IMR-90 (cell line): Measurements from ENCODE around the gene TBATA. TPM values are rescaled to one million over a fixed set of nuclear protein-coding genes. Genes with fewer than 3 reads are reported as not detected.

Experiments
- ATAC-seq: fragments of 200-7000 bp; cut with Tn5 transposase; 2 replicates; pipeline ENCODE4 v1.9.1; 2020; ENCODE audit warnings: low read depth, mild to moderate bottlenecking, moderate library complexity
- BruUV-seq: library from RNA; stranded (reverse); fragments of 400-500 nt; replicated peaks from 2 replicates; lab custom pipeline; 2021; lab: Mats Ljungman, UMichigan
- CTCF ChIA-PET: fragments of 300-600 bp; formaldehyde crosslinking; extraction: SDS; loops from one replicate; lab custom pipeline; 2021; ENCODE audit warnings: antibody characterized with exemption; lab: Yijun Ruan, JAX
- POLR2A ChIA-PET: fragments of 300-600 bp; sonication (Branson Sonifier 250); formaldehyde crosslinking; loops from one replicate; lab custom pipeline; 2022; ENCODE audit warnings: antibody characterized with exemption; ENCODE audit not compliant: unreplicated experiment; lab: Charles Lee
- DNase-seq: peaks from one replicate; pipeline ENCODE4 v3.0.0; 2013
- H2AFZ ChIP-seq: replicated peaks from 2 replicates; pipeline ENCODE3; 2013; ENCODE audit warnings: low read length, mild to moderate bottlenecking; ENCODE audit not compliant: poor library complexity
- H2AK5ac ChIP-seq: 2 replicates; pipeline ENCODE4 v1.6.1; 2013; ENCODE audit warnings: low read depth, low read length, inconsistent platforms
- H2AK9ac ChIP-seq: replicated peaks from 2 replicates; pipeline ENCODE3; 2013; ENCODE audit warnings: mild to moderate bottlenecking, low read depth, low read length, moderate library complexity; ENCODE audit not compliant: poor library complexity
- H2BK120ac ChIP-seq: 2 replicates; pipeline ENCODE4 v1.6.1; 2013; ENCODE audit warnings: low read depth, low read length, inconsistent platforms
- H2BK15ac ChIP-seq: 3 replicates; pipeline ENCODE4 v1.6.1; 2013; ENCODE audit warnings: low read depth, low read length, inconsistent platforms
- H2BK20ac ChIP-seq: 2 replicates; pipeline ENCODE4 v1.6.1; 2013; ENCODE audit warnings: low read depth, mild to moderate bottlenecking, inconsistent platforms, low read length, moderate library complexity
- H2BK5ac ChIP-seq: 2 replicates; pipeline ENCODE4 v1.6.1; 2013; ENCODE audit warnings: mild to moderate bottlenecking, low read depth, low read length, inconsistent platforms; ENCODE audit not compliant: poor library complexity, severe bottlenecking
- H3K14ac ChIP-seq: replicated peaks from 2 replicates; pipeline ENCODE4 v1.6.1; 2013; ENCODE audit warnings: low read depth, low read length, inconsistent platforms
- H3K18ac ChIP-seq: 2 replicates; pipeline ENCODE4 v1.6.1; 2013; ENCODE audit warnings: low read depth, low read length, control low read depth
- H3K23ac ChIP-seq: 2 replicates; pipeline ENCODE4 v1.6.1; 2013; ENCODE audit warnings: low read depth, low read length, inconsistent platforms
- H3K27ac ChIP-seq: 2 replicates; pipeline ENCODE4 v1.5.1; 2013; ENCODE audit warnings: mild to moderate bottlenecking, control low read depth, low read length; ENCODE audit not compliant: insufficient read depth
- H3K27me3 ChIP-seq: 2 replicates; pipeline ENCODE4 v1.6.1; 2013; ENCODE audit warnings: low read length; ENCODE audit not compliant: control insufficient read depth, insufficient read depth
- H3K36me3 ChIP-seq: 2 replicates; pipeline ENCODE4 v1.6.1; 2013; ENCODE audit warnings: low read length, mixed read lengths; ENCODE audit not compliant: control insufficient read depth, insufficient read depth
- H3K4ac ChIP-seq: 2 replicates; pipeline ENCODE4 v1.6.1; 2013; ENCODE audit warnings: low read depth, low read length, inconsistent platforms
- H3K4me1 ChIP-seq: 2 replicates; pipeline ENCODE4 v1.6.1; 2013; ENCODE audit warnings: low read length, mixed read lengths; ENCODE audit not compliant: control insufficient read depth, insufficient read depth
- H3K4me2 ChIP-seq: 2 replicates; pipeline ENCODE4 v1.6.1; 2013; ENCODE audit warnings: low read depth, mild to moderate bottlenecking, control low read depth, low read length, moderate library complexity
- H3K4me3 ChIP-seq: 2 replicates; pipeline ENCODE4 v1.5.1; 2013; ENCODE audit warnings: low read depth, mild to moderate bottlenecking, control low read depth, low read length, moderate library complexity; ENCODE audit not compliant: insufficient read depth
- H3K56ac ChIP-seq: 2 replicates; pipeline ENCODE4 v1.6.1; 2013; ENCODE audit warnings: low read length, inconsistent platforms; ENCODE audit not compliant: insufficient read depth; ENCODE audit errors: extremely low read depth
- H3K79me1 ChIP-seq, 2 experiments: 2 replicates each; pipeline ENCODE4 v1.6.1; 2013; ENCODE audit warnings: low read length in 2 of 2, inconsistent platforms in 1 of 2, low read depth in 1 of 2
- H3K9ac ChIP-seq: 2 replicates; pipeline ENCODE4 v1.6.1; 2013; ENCODE audit warnings: low read depth, low read length, control low read depth
- H3K9me1 ChIP-seq: 2 replicates; pipeline ENCODE4 v1.6.1; 2013; ENCODE audit warnings: low read length, inconsistent platforms; ENCODE audit not compliant: insufficient read depth
- H3K9me3 ChIP-seq: 2 replicates; pipeline ENCODE4 v1.6.1; 2013; ENCODE audit warnings: low read length; ENCODE audit not compliant: control insufficient read depth, insufficient read depth
- H4K20me1 ChIP-seq: 2 replicates; pipeline ENCODE4 v1.6.1; 2013; ENCODE audit warnings: low read length, inconsistent platforms; ENCODE audit not compliant: insufficient read depth
- H4K5ac ChIP-seq: 2 replicates; pipeline ENCODE4 v1.6.1; 2013; ENCODE audit warnings: mild to moderate bottlenecking, low read depth, low read length, control low read depth
- H4K8ac ChIP-seq, 2 experiments: 2 replicates each; pipeline ENCODE4 v1.6.1; 2013; ENCODE audit warnings: low read depth in 2 of 2, low read length in 2 of 2, control low read depth in 1 of 2, inconsistent platforms in 1 of 2
- H4K91ac ChIP-seq: 2 replicates; pipeline ENCODE4 v1.6.1; 2013; ENCODE audit warnings: low read depth, low read length, inconsistent platforms; ENCODE audit not compliant: insufficient read depth
- CEBPB ChIP-seq: IDR thresholded peaks from 2 replicates; pipeline ENCODE4 v1.6.1; 2012; ENCODE audit warnings: low read depth, low read length, improper control_type of control experiment
- CHD1 ChIP-seq: IDR thresholded peaks from 2 replicates; pipeline ENCODE4 v1.6.1; 2012; ENCODE audit warnings: low read depth, low read length, improper control_type of control experiment
- FOS ChIP-seq: fragments of 150-350 bp; IDR thresholded peaks from 2 replicates; pipeline ENCODE4 v1.6.1; 2016; ENCODE audit warnings: low read depth, low read length
- MAFK ChIP-seq: IDR thresholded peaks from 2 replicates; pipeline ENCODE4 v1.6.1; 2012; ENCODE audit warnings: low read depth, low read length, improper control_type of control experiment
- POLR2A ChIP-seq: IDR thresholded peaks from 2 replicates; pipeline ENCODE4 v1.6.1; 2012; ENCODE audit warnings: mild to moderate bottlenecking, low read depth, low read length
- RAD21 ChIP-seq: IDR thresholded peaks from 2 replicates; pipeline ENCODE4 v1.6.1; 2012; ENCODE audit warnings: low read length, improper control_type of control experiment
- RCOR1 ChIP-seq: IDR thresholded peaks from 2 replicates; pipeline ENCODE4 v1.6.1; 2012; ENCODE audit warnings: mild to moderate bottlenecking, low read length, improper control_type of control experiment; ENCODE audit not compliant: insufficient replicate concordance
- RFX5 ChIP-seq: IDR thresholded peaks from 2 replicates; pipeline ENCODE4 v1.8.0; 2012; ENCODE audit warnings: low read depth, mild to moderate bottlenecking, low read length, moderate library complexity
- WGBS, 2 experiments: methylation state at CpG; one replicate each; pipeline versions ENCODE4 v1.1.5 to v1.1.7; 2013; ENCODE audit warnings: missing lambda C conversion rate in 2 of 2; ENCODE audit not compliant: insufficient read length in 1 of 2; ENCODE audit errors: extremely low coverage in 2 of 2; 5-methylcytosine and 5-hydroxymethylcytosine counted together
- dilution Hi-C: fragments of 300-500 bp; cut with HindIII; formaldehyde crosslinking; loops from one replicate; pipeline ENCODE4 v1.14.3; 2018; ENCODE audit warnings: low sequenced_read_pairs; ENCODE audit not compliant: unreplicated experiment
- in situ Hi-C: fragments of 300-500 bp; cut with MboI; formaldehyde crosslinking; loops from 3 replicates; pipeline ENCODE4 v1.14.3; 2019; ENCODE audit warnings: low sequenced_read_pairs, inconsistent platforms, mixed read lengths
- intact Hi-C: fragments of 100-400 bp; cut with micrococcal nuclease; formaldehyde crosslinking; loops from 2 replicates; pipeline ENCODE4 v1.10.0; 2022
- polyA plus RNA-seq, 3 experiments: library from polyadenylated mRNA; depleted of rRNA; stranded (reverse); fragments of >200 nt; gene quantifications; 2 replicates each; pipeline ENCODE4 v1.2.3, GENCODE V29; 2012; ENCODE audit warnings: low replicate concordance in 1 of 3
- total RNA-seq: library from RNA; depleted of rRNA; stranded (reverse); fragments of >200 nt; gene quantifications from 2 replicates; pipeline ENCODE4 v1.2.3, GENCODE V29; 2012
- TF ChIP-seq, protein P1 (sequence below): conservative IDR thresholded peaks from 2 replicates; pipeline ENCODE4 v1.5.1; 2012; ENCODE audit warnings: mild to moderate bottlenecking, low read depth, low read length, improper control_type of control experiment
- TF ChIP-seq, protein P2 (sequence below): fragments of 150-350 bp; IDR thresholded peaks from 2 replicates; pipeline ENCODE4 v1.6.1; 2017; ENCODE audit warnings: mild to moderate bottlenecking, antibody characterized with exemption, low read length, low read depth

TBATA gene
- total and polyA plus RNA-seq, 2 of the 4 experiments (the other 2 are of a cell fraction) = not detected

DNA sequence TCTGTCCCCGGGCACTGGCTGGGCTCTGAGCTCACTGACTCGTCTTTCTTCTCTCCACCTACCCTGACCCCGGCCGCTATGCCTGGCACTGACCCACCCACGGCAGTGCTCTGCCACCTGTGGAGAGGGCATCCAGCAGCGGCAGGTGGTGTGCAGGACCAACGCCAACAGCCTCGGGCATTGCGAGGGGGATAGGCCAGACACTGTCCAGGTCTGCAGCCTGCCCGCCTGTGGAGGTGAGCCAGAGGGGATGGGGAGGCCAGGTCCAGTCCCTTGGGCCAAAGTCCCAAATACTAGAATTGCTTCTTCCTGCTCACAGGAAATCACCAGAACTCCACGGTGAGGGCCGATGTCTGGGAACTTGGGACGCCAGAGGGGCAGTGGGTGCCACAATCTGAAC lies 27.3 kb downstream of the TBATA start:
- intact Hi-C loops = loop anchor here (2.0 kb wide), 1 partner anchor 123 kb away; no protein-coding TSS in a partner anchor
- Histone ChIP-seq H3K27me3 (peaks cover 26% of the 10 kb centered on the region), H3K4me2 (no peak overlapping the region), H3K9ac (no peak overlapping the region), H2BK15ac (no peak overlapping the region), H3K23ac (no peak overlapping the region), H4K8ac (no peak overlapping the region), H3K9me1 (no peaks in the 10 kb centered on the region), H3K4me1 (no peaks in the 10 kb centered on the region), H3K18ac (no peak overlapping the region), H2BK5ac (no peak overlapping the region), H2AFZ (no peak overlapping the region), H3K79me1 (no peaks in the 10 kb centered on the region), H4K20me1 (no peaks in the 10 kb centered on the region), H3K4me3 (no peak overlapping the region), H4K91ac (no peak overlapping the region), H2BK120ac (no peak overlapping the region), H3K27ac (no peak overlapping the region), H3K36me3 (no peaks in the 10 kb centered on the region), H2BK20ac (no peak overlapping the region), H3K56ac (no peak overlapping the region), H2AK5ac (no peak overlapping the region), H3K14ac (no peak overlapping the region), H3K4ac (no peak overlapping the region), H2AK9ac (no peak overlapping the region), H3K9me3 (no peaks in the 10 kb centered on the region), H4K5ac (no peak overlapping the region)
- no TSS peak for BruUV-seq
- ChIA-PET POLR2A (no interaction called here), CTCF (interaction anchor here (1.5 kb wide), 1 partner anchor 196 kb away, joined by 4 read pairs; no protein-coding TSS in a partner anchor)
- in situ Hi-C loops = no loop called here
- WGBS, 2 experiments = 92% methylated on average over 2 of the region's 13 CpGs; no CpG with 5 or more reads in 1 of the 2 experiments
- dilution Hi-C loops = no loop called here
- TF ChIP-seq, protein P1, sequence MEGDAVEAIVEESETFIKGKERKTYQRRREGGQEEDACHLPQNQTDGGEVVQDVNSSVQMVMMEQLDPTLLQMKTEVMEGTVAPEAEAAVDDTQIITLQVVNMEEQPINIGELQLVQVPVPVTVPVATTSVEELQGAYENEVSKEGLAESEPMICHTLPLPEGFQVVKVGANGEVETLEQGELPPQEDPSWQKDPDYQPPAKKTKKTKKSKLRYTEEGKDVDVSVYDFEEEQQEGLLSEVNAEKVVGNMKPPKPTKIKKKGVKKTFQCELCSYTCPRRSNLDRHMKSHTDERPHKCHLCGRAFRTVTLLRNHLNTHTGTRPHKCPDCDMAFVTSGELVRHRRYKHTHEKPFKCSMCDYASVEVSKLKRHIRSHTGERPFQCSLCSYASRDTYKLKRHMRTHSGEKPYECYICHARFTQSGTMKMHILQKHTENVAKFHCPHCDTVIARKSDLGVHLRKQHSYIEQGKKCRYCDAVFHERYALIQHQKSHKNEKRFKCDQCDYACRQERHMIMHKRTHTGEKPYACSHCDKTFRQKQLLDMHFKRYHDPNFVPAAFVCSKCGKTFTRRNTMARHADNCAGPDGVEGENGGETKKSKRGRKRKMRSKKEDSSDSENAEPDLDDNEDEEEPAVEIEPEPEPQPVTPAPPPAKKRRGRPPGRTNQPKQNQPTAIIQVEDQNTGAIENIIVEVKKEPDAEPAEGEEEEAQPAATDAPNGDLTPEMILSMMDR = no peak
- TF ChIP-seq CEBPB (no peak), CHD1 (no peak), MAFK (no peak), RAD21 (no peak), RCOR1 (no peak), POLR2A (no peak), FOS (no peak), RFX5 (no peak)
- TF ChIP-seq, protein P2, sequence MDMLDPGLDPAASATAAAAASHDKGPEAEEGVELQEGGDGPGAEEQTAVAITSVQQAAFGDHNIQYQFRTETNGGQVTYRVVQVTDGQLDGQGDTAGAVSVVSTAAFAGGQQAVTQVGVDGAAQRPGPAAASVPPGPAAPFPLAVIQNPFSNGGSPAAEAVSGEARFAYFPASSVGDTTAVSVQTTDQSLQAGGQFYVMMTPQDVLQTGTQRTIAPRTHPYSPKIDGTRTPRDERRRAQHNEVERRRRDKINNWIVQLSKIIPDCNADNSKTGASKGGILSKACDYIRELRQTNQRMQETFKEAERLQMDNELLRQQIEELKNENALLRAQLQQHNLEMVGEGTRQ = no peak
- ATAC-seq (no peak), DNase-seq (no peak)
